Stimulated activated CD8-positive, alpha-beta memory T cell treated with anti-CD3 and anti-CD28 coated beads, Interleukin-7, amount 100 ng/mL, for 24 hours (primary cell): ENCODE measurements around the gene FLT3LG.
A peak's percentile ranks its signal among the peaks of the same experiment; 100 is the strongest.
"Not testable (repeated sequence)": the region's sequence is repeated elsewhere in the genome, so short reads cannot be mapped to it uniquely, and the experiment has no call there.

Experiments
- DNase-seq: peaks from one replicate; pipeline ENCODE4 v3.0.0-alpha.2; 2020; ENCODE audit warnings: low read depth

FLT3LG gene

GRCh38 chr19:49441210-49441959 lies 32.6 kb upstream of the FLT3LG start, which contains the start of gene SLC17A7:
Gene SLC17A7 (minus strand): TSS chr19:49441527. CDS start chr19:49441379, 148 bp downstream.
- DNase-seq = no peak

GRCh38 chr19:49441960-49442350 lies 32.1 kb upstream of the FLT3LG start:
- DNase-seq = no peak

- DNase-seq = no peak
These were observed 31.7 kb upstream of the FLT3LG start for GRCh38 chr19:49442354-49442753.

GRCh38 chr19:49442771-49443365 lies 31.1 kb upstream of the FLT3LG start:
- peak; percentile 38 for DNase-seq

- DNase-seq = peak; percentile 89
These were observed 30.5 kb upstream of the FLT3LG start for GRCh38 chr19:49443366-49444099.

- not testable (repeated sequence) for DNase-seq
These were observed 29.8 kb upstream of the FLT3LG start for GRCh38 chr19:49444100-49444700.

GRCh38 chr19:49445997-49446396 lies 28.0 kb upstream of the FLT3LG start:
- DNase-seq = no peak

- no peak for DNase-seq
These were observed 26.3 kb upstream of the FLT3LG start for GRCh38 chr19:49447485-49448431.

- no peak for DNase-seq
These were observed 25.6 kb upstream of the FLT3LG start for GRCh38 chr19:49448432-49448786.

GRCh38 chr19:49450405-49450804 lies 23.6 kb upstream of the FLT3LG start:
- DNase-seq = no peak

- DNase-seq = peak; percentile 88
These were observed 22.4 kb upstream of the FLT3LG start, which contains the start of gene PIH1D1 for GRCh38 chr19:49451430-49452181. Gene PIH1D1 (minus strand): TSS chr19:49451814. CDS start chr19:49451574, 240 bp downstream.

- peak; percentile 93 for DNase-seq
These were observed 20.8 kb upstream of the FLT3LG start, which contains the start of gene ALDH16A1 for GRCh38 chr19:49453013-49453756. Gene ALDH16A1 (plus strand): TSS chr19:49453225. CDS start chr19:49453332, 107 bp downstream.

GRCh38 chr19:49453757-49454240 lies 20.2 kb upstream of the FLT3LG start:
- no peak for DNase-seq

GRCh38 chr19:49455773-49456172 lies 18.2 kb upstream of the FLT3LG start:
- no peak for DNase-seq

- no peak for DNase-seq
These were observed 17.7 kb upstream of the FLT3LG start for GRCh38 chr19:49456326-49456725.

GRCh38 chr19:49458567-49458903 lies 15.5 kb upstream of the FLT3LG start:
- no peak for DNase-seq

- DNase-seq = no peak
These were observed 14.6 kb upstream of the FLT3LG start for GRCh38 chr19:49459388-49459787.

- not testable (repeated sequence) for DNase-seq
These were observed 12.9 kb upstream of the FLT3LG start for GRCh38 chr19:49461130-49461529.

- no peak for DNase-seq
These were observed 12.4 kb upstream of the FLT3LG start for GRCh38 chr19:49461656-49462055.

GRCh38 chr19:49462492-49462891 lies 11.5 kb upstream of the FLT3LG start:
- no peak for DNase-seq
